ENCODE measurements around the gene NFIB.

The NFIB gene

DNA sequence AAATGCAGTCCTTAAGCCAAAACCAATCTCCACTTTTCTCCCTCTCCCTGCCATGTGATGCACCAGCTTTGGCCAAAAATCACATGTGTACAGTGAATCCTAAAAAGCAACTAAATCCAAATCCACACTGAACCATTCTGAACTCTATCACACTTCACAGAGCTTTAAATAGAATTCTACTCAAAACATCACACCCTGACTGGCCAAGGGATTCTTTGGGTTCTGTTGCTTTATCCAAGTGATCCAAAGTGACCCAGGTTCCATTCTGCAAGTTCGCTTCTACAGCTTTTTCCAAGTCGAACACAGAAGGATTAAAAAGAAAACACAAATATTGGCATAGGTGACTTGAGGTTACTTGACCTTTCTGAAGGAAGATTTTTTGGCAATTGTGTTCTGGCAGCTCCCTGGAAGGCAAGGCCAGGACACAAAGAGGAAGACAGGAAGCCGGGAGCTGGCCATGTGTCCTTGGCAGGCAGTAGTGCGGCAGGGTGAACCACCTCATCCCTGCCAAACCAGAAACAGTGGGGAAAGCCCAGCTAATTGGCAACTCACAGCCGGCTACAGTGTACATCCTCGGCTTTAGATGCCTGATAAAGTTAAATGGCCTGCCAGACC, 115.0 kb downstream of the NFIB start:
- POLR2A ChIA-PET = no interaction called here
- TF ChIP-seq SP1 (IDR thresholded peaks at IDR 0.05) = no peak
- no peak for TF ChIP-seq HDGF (IDR thresholded peaks at IDR 0.05; ENCODE audit: borderline replicate concordance)
- no peak for TF ChIP-seq LEF1 (IDR thresholded peaks at IDR 0.05; ENCODE audit: borderline replicate concordance)
- TF ChIP-seq, protein P1, sequence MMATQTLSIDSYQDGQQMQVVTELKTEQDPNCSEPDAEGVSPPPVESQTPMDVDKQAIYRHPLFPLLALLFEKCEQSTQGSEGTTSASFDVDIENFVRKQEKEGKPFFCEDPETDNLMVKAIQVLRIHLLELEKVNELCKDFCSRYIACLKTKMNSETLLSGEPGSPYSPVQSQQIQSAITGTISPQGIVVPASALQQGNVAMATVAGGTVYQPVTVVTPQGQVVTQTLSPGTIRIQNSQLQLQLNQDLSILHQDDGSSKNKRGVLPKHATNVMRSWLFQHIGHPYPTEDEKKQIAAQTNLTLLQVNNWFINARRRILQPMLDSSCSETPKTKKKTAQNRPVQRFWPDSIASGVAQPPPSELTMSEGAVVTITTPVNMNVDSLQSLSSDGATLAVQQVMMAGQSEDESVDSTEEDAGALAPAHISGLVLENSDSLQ (IDR thresholded peaks at IDR 0.05) = no peak
- no peak for TF ChIP-seq FOXA1 (IDR thresholded peaks at IDR 0.05)
- TF ChIP-seq FOXK2 (IDR thresholded peaks at IDR 0.05) = no peak
- TF ChIP-seq FOXM1 (IDR thresholded peaks at IDR 0.05; ENCODE audit: borderline replicate concordance) = no peak
- no peak for TF ChIP-seq NFRKB (IDR thresholded peaks at IDR 0.05)
- no peak for TF ChIP-seq BHLHE40 (IDR thresholded peaks at IDR 0.05; ENCODE audit: borderline replicate concordance)
- TF ChIP-seq CTBP1 (IDR thresholded peaks at IDR 0.05; ENCODE audit: borderline replicate concordance) = no peak
- no peak for TF ChIP-seq ELF4 (IDR thresholded peaks at IDR 0.05)
- no peak for TF ChIP-seq SUZ12 (IDR thresholded peaks at IDR 0.05)
- TF ChIP-seq ARNT (IDR thresholded peaks at IDR 0.05) = no peak
- TF ChIP-seq TARDBP (IDR thresholded peaks at IDR 0.05) = no peak
- no peak for TF ChIP-seq L3MBTL2 (conservative IDR thresholded peaks at IDR 0.05)
- DNase-seq (ENCODE audit: extremely low spot score) = no peak
- CTCF ChIA-PET = interaction anchor here (1.2 kb wide), 1 partner anchor 8 kb away, joined by 3 read pairs; no protein-coding TSS in a partner anchor

DNA sequence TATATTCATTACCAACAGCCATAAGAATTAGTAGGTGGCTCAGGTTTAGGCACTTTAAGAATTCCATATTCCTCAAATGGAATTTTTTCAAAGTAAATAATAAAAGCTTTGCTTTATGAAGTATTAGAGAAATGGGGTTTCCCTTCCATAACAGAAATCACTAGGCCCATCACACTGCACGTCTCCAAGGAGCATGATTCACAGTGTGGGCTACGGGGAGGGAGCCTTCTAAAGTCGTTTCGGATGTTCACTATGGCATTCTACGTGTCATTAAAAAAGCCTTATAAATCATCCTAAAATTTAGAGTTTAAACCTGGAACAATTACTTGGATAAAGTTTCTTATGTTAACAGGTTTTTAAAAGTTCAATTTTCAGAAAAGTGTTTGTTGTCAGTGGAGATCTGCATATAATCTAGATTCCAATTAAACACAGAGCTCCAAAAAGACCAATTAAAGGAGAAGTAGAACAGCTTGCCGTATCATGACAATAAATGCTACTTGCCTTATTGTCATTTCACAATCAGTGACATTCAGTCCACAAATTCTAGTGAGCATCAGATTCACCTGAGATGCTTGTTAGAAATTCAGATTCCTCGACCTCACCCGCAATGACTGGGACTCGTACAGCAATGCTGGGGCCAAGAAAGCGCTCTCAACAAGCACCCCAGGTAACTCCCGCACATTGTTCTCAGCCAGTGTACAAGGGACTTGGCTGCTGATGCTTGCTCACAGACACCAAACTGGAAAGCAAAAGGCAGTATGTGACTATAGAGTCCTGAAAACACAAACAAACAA, 115.7 kb downstream of the NFIB start:
- no peak for TF ChIP-seq NFRKB (IDR thresholded peaks at IDR 0.05)
- no peak for TF ChIP-seq FOXK2 (IDR thresholded peaks at IDR 0.05)
- no peak for TF ChIP-seq L3MBTL2 (conservative IDR thresholded peaks at IDR 0.05)
- no peak for TF ChIP-seq LEF1 (IDR thresholded peaks at IDR 0.05; ENCODE audit: borderline replicate concordance)
- TF ChIP-seq TARDBP (IDR thresholded peaks at IDR 0.05) = no peak
- no peak for TF ChIP-seq ELF4 (IDR thresholded peaks at IDR 0.05)
- POLR2A ChIA-PET = no interaction called here
- CTCF ChIA-PET = interaction anchor here (0.7 kb wide), 1 partner anchor 100 kb away, joined by 3 read pairs; no protein-coding TSS in a partner anchor
- DNase-seq (ENCODE audit: extremely low spot score) = no peak

DNA sequence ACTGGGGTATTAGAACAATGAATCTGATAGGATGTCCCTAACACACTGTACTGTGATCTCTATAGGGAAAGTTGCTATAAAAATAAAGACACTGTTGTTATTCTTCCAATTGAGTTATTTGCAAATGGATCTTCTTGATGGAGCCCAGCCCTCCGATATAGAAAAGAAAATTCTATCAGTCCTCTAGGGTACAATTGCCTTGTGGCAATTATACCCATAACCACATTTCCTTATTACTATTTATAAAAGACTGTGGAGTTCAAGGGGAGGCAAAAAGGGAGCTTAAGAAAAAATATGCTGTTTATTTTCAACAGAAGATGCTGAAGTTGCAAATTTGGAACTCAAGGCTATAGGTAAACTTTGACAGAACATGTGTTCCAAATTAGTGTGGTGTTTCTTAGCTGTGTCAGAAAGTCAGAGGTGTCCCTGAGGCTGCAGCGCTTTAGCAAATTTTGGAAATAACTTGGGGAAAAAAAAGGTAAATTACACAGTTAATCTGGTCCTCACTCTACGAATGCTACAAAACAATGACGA, 116.5 kb downstream of the NFIB start:
- ChIA-PET POLR2A (no interaction called here), CTCF (no interaction called here)
- no peak for TF ChIP-seq SP1 (IDR thresholded peaks at IDR 0.05)
- no peak for TF ChIP-seq ARNT (IDR thresholded peaks at IDR 0.05)
- no peak for TF ChIP-seq TARDBP (IDR thresholded peaks at IDR 0.05)
- TF ChIP-seq FOXA1 (IDR thresholded peaks at IDR 0.05) = no peak
- no peak for TF ChIP-seq ZNF384 (IDR thresholded peaks at IDR 0.05)
- no peak for TF ChIP-seq BHLHE40 (IDR thresholded peaks at IDR 0.05; ENCODE audit: borderline replicate concordance)
- TF ChIP-seq CTBP1 (IDR thresholded peaks at IDR 0.05; ENCODE audit: borderline replicate concordance) = no peak
- no peak for TF ChIP-seq NFRKB (IDR thresholded peaks at IDR 0.05)
- no peak for TF ChIP-seq SUZ12 (IDR thresholded peaks at IDR 0.05)
- no peak for TF ChIP-seq ELF4 (IDR thresholded peaks at IDR 0.05)
- TF ChIP-seq HDGF (IDR thresholded peaks at IDR 0.05; ENCODE audit: borderline replicate concordance) = no peak
- TF ChIP-seq LEF1 (IDR thresholded peaks at IDR 0.05; ENCODE audit: borderline replicate concordance) = no peak
- TF ChIP-seq, protein P1 (IDR thresholded peaks at IDR 0.05) = no peak
- TF ChIP-seq FOXM1 (IDR thresholded peaks at IDR 0.05; ENCODE audit: borderline replicate concordance) = no peak
- TF ChIP-seq FOXK2 (IDR thresholded peaks at IDR 0.05) = no peak
- no peak for TF ChIP-seq L3MBTL2 (conservative IDR thresholded peaks at IDR 0.05)
- no peak for DNase-seq (ENCODE audit: extremely low spot score)

DNA sequence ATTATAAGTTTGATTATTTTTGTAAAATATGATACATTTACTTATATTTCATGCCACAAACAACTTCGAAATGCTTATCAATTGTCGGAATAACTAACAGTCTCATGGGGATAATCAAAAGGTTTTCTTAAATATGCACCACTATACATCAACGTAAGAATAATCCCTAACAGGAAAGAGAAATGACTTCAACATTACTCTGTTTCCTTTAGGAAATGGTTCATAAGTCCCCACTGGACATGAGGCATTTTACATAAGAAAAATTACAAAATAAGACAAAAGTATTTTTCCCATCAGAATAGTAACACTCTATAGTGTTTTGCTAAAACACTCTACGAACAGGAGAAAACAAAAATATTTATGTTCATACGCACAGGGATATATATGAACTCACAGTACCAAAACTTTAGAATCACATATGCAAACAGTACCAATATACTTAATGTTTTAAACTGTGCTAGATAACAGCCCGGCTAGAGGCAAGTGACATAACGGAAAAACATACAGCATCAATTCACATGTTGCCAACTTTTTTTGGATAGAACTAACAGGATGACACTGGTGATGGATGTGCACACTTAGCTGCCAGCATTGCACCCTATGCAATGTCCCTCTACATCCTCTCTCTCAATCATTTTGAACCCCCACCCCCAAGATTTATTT, 120.5 kb downstream of the NFIB start:
- TF ChIP-seq ZNF384 (IDR thresholded peaks at IDR 0.05) (no peak), BHLHE40 (IDR thresholded peaks at IDR 0.05; ENCODE audit: borderline replicate concordance) (no peak), ELF4 (IDR thresholded peaks at IDR 0.05) (no peak), SUZ12 (IDR thresholded peaks at IDR 0.05) (no peak), TARDBP (IDR thresholded peaks at IDR 0.05) (no peak), ARNT (IDR thresholded peaks at IDR 0.05) (no peak), NFRKB (IDR thresholded peaks at IDR 0.05) (no peak), SP1 (IDR thresholded peaks at IDR 0.05) (no peak), FOXK2 (IDR thresholded peaks at IDR 0.05) (no peak), LEF1 (IDR thresholded peaks at IDR 0.05; ENCODE audit: borderline replicate concordance) (no peak), HDGF (IDR thresholded peaks at IDR 0.05; ENCODE audit: borderline replicate concordance) (no peak), FOXM1 (IDR thresholded peaks at IDR 0.05; ENCODE audit: borderline replicate concordance) (no peak), FOXA1 (IDR thresholded peaks at IDR 0.05) (no peak), CTBP1 (IDR thresholded peaks at IDR 0.05; ENCODE audit: borderline replicate concordance) (no peak)
- TF ChIP-seq, protein P1 (IDR thresholded peaks at IDR 0.05) = no peak
- DNase-seq (ENCODE audit: extremely low spot score) = no peak
- ChIA-PET POLR2A (no interaction called here), CTCF (no interaction called here)

DNA sequence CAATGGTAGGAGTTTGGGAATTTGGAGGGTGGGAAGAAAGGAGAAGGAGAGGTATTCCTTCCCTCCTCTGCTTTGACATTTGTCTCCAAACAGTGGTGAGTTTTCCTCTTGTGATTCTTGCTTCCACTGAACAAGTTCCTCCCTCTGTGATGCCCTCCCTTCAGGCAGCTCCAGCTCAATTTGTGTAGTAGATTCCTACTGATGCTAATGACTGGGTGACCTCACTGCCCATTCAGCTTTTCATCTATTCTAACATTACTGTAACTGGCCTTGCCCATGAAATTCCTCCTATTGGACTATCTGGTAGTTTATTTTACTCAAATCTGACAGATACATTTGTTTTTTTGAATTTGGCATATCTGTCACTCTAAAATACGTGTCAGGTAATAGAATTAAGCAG, 121.4 kb downstream of the NFIB start:
- no peak for DNase-seq (ENCODE audit: extremely low spot score)
- POLR2A ChIA-PET = no interaction called here
- CTCF ChIA-PET = no interaction called here
- no peak for TF ChIP-seq ELF4 (IDR thresholded peaks at IDR 0.05)
- no peak for TF ChIP-seq TARDBP (IDR thresholded peaks at IDR 0.05)
- TF ChIP-seq SUZ12 (IDR thresholded peaks at IDR 0.05) = no peak
- no peak for TF ChIP-seq HDGF (IDR thresholded peaks at IDR 0.05; ENCODE audit: borderline replicate concordance)
- no peak for TF ChIP-seq L3MBTL2 (conservative IDR thresholded peaks at IDR 0.05)
- TF ChIP-seq CTBP1 (IDR thresholded peaks at IDR 0.05; ENCODE audit: borderline replicate concordance) = no peak
- TF ChIP-seq FOXK2 (IDR thresholded peaks at IDR 0.05) = no peak
- no peak for TF ChIP-seq ARNT (IDR thresholded peaks at IDR 0.05)
- TF ChIP-seq, protein P1 (IDR thresholded peaks at IDR 0.05) = no peak
- TF ChIP-seq FOXM1 (IDR thresholded peaks at IDR 0.05; ENCODE audit: borderline replicate concordance) = no peak
- no peak for TF ChIP-seq ZNF384 (IDR thresholded peaks at IDR 0.05)
- TF ChIP-seq SP1 (IDR thresholded peaks at IDR 0.05) = no peak

All from HEK293T (cell line).